Skeletal muscle tissue (tissue), 5 donors: ENCODE measurements around the gene AMIGO3. TPM values are rescaled to one million over a fixed set of nuclear protein-coding genes. Genes with fewer than 3 reads are reported as not detected.
A peak's percentile ranks its signal among the peaks of the same experiment; 100 is the strongest.

Experiments used
- H3K27ac ChIP-seq: one replicate; pipeline ENCODE4 v1.7.0; 2013; ENCODE audit warnings: mild to moderate bottlenecking, low read depth, low read length, inconsistent platforms
- H3K27me3 ChIP-seq, 3 donors: one replicate each; pipeline ENCODE4 v1.7.0; 2013; ENCODE audit warnings: low read length in 3 of 3; ENCODE audit not compliant: control insufficient read depth in 3 of 3, insufficient read depth in 3 of 3
- H3K36me3 ChIP-seq, 3 donors: one replicate each; pipeline ENCODE4 v1.7.0; 2013; ENCODE audit warnings: low read length in 3 of 3; ENCODE audit not compliant: control insufficient read depth in 3 of 3, insufficient read depth in 3 of 3
- H3K4me1 ChIP-seq, 3 donors: one replicate each; pipeline ENCODE4 v1.7.0; 2013; ENCODE audit warnings: low read length in 3 of 3, mild to moderate bottlenecking in 3 of 3; ENCODE audit not compliant: control insufficient read depth in 3 of 3, insufficient read depth in 3 of 3
- H3K4me3 ChIP-seq, 3 donors: one replicate each; pipeline ENCODE4 v1.7.0; 2013; ENCODE audit warnings: low read length in 3 of 3
- H3K9ac ChIP-seq, 3 donors: one replicate each; pipeline ENCODE4 v1.7.0; 2013; ENCODE audit warnings: low read length in 3 of 3, mild to moderate bottlenecking in 3 of 3, moderate library complexity in 2 of 3, low read depth in 1 of 3
- H3K9me3 ChIP-seq, 3 donors: one replicate each; pipeline ENCODE4 v1.7.0; 2013; ENCODE audit warnings: low read length in 3 of 3; ENCODE audit not compliant: control insufficient read depth in 3 of 3
- small RNA-seq: library from RNA; depleted of rRNA; stranded (forward); fragments of <200 nt; gene quantifications from one replicate; pipeline ENCODE3, GENCODE V24; 2014
- total RNA-seq: library from RNA; depleted of rRNA; stranded (reverse); fragments of >200 nt; gene quantifications from one replicate; pipeline ENCODE4 v1.2.3, GENCODE V29; 2014
- donor health status: Osteomylitis.

AMIGO3 gene
- total RNA-seq, 1 donor from 2014 or later, result under 0.01 TPM

- H3K36me3 ChIP-seq, result peaks cover 27 to 31% (median 28%) of the 10 kb centered on the region in 3 donors
Measured at GRCh38 chr3:49673121-49673714, 46.3 kb downstream of the AMIGO3 start.

DNA sequence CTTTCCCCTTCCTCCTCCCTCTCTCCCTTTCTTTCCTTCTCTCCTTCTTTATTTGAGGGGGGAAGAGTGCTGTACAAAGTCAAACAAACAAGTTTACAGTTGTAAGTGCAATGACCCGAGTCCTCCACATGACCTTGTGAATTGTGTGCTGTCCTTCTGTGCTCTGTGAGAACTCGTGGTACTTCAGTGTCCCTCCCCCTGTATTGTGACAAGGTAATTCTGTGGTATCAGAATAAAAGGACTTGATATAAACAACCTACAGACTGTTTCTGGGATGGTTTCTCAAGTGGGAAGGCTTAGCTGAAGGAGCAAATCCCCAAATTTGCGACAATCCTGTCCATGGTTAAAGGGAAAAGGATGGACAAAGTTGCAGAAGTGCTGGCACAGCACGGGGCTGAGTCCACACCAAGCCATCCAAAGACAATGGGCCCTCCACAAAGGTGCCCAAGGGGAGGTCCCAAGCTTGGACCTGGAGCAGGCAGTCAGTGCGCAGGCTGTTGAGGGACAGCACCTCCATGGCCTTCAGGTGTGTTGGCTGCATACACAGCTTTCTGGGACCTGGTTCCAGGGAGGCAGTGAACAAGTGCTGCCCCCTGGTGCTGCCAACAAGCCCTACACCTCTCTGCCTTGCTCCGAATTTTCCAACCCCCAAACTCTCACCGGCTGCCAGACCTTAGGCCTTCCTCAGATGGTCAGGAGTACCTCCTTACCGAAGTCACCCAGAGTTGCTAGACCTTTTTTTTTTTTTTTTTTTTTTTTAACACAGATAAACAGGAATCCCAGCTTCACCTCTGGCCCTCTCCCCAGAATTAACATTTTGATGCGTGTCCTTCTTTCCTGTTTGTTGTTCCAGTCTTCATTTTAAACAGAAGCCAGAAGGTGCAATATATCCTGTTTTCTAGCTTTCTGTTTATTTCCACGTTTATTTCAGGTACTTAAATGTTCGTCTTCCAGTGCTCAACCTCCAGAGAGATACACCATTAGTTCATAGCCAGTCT lies 47.9 kb downstream of the AMIGO3 start:
- no peak overlapping the region for H3K9ac ChIP-seq
- no peak overlapping the region for H3K4me3 ChIP-seq
- peaks cover 6 to 16% (median 9%) of the 10 kb centered on the region in 3 donors for H3K27me3 ChIP-seq
- no peak overlapping the region for H3K27ac ChIP-seq
- peaks cover 19 to 37% (median 22%) of the 10 kb centered on the region in 3 donors for H3K4me1 ChIP-seq
- no peaks in the 10 kb centered on the region for H3K9me3 ChIP-seq
- peaks cover 10 to 15% (median 12%) of the 10 kb centered on the region in 3 donors for H3K36me3 ChIP-seq

More at GRCh38 chr3:49673121-49673714, 46.3 kb downstream of the AMIGO3 start:
- Histone ChIP-seq H3K9me3 (no peaks in the 10 kb centered on the region), H3K27me3 (peaks cover 0 to 9% (median 2%) of the 10 kb centered on the region in 3 donors), H3K27ac (peak overlapping the region; percentile 93), H3K4me1 (peaks cover 19 to 40% (median 20%) of the 10 kb centered on the region in 3 donors), H3K9ac (peak overlapping the region; percentile 57 to 92 (median 85)), H3K4me3 (peak overlapping the region; percentile 68 to 95 (median 91))

GRCh38 chr3:49670940-49671290 lies 48.6 kb downstream of the AMIGO3 start:
- peaks cover 6 to 18% (median 9%) of the 10 kb centered on the region in 3 donors for H3K27me3 ChIP-seq
- H3K4me3 ChIP-seq, result no peak overlapping the region

DNA sequence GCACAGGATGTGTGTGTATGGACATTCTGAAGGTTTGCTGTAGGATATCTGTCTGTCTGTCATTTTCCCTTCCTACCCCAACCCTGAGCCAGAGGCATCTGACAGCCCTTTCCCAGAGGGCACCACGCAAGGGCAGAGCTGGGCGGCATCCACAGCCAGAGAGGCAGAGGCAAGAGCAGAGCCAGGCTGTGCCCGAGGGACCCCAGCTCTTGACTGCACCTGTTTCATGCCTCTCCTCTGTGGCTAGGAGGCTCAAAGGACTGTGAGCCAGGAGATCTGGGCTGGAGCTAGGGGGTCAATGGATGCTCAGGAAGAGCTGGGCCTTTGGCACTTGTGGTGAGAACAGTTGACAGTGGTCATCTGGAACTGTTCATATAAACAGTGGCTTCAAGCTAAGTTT lies 50.1 kb downstream of the AMIGO3 start:
- Histone ChIP-seq H3K36me3 (no peaks in the 10 kb centered on the region), H3K4me1 (peaks cover 9 to 19% (median 9%) of the 10 kb centered on the region in 3 donors), H3K4me3 (no peak overlapping the region), H3K9ac (peak overlapping the region in 1 of 3 donors; percentile 33), H3K27ac (no peak overlapping the region), H3K9me3 (no peaks in the 10 kb centered on the region), H3K27me3 (peaks cover 6 to 26% (median 9%) of the 10 kb centered on the region in 3 donors)

More at GRCh38 chr3:49670940-49671290, 48.6 kb downstream of the AMIGO3 start:
- Histone ChIP-seq H3K27ac (no peak overlapping the region), H3K36me3 (peaks cover 3 to 8% (median 5%) of the 10 kb centered on the region in 3 donors), H3K9me3 (no peaks in the 10 kb centered on the region), H3K4me1 (peaks cover 19 to 34% (median 22%) of the 10 kb centered on the region in 3 donors), H3K9ac (peak overlapping the region in 1 of 3 donors; percentile 45)

DNA sequence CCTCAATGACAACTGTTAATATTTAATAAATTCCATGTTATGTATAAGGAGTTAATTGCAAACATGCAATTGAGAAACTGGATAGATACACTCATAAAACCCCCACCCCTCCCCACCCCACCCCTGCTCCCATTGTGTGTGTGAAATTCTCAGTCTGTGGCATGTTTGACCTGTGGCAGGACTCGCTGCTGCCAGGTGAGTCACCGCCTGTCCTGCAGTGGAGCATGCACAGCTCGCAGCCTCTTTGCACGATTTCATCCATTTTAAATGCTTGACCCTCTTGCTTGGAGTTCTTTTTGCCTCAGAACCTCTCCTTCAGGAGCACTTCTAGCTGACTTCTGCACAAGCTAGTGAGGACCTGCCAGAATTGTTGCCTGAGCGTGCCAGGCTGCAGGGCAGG lies 50.6 kb downstream of the AMIGO3 start:
- H3K27me3 ChIP-seq, result peaks cover 6 to 26% (median 9%) of the 10 kb centered on the region in 3 donors
- H3K4me1 ChIP-seq, result peaks cover 9 to 16% (median 9%) of the 10 kb centered on the region in 3 donors
- no peak overlapping the region for H3K27ac ChIP-seq
- H3K9me3 ChIP-seq, result no peaks in the 10 kb centered on the region
- H3K9ac ChIP-seq, result peak overlapping the region in 1 of 3 donors; percentile 33
- H3K4me3 ChIP-seq, result no peak overlapping the region
- H3K36me3 ChIP-seq, result no peaks in the 10 kb centered on the region

DNA sequence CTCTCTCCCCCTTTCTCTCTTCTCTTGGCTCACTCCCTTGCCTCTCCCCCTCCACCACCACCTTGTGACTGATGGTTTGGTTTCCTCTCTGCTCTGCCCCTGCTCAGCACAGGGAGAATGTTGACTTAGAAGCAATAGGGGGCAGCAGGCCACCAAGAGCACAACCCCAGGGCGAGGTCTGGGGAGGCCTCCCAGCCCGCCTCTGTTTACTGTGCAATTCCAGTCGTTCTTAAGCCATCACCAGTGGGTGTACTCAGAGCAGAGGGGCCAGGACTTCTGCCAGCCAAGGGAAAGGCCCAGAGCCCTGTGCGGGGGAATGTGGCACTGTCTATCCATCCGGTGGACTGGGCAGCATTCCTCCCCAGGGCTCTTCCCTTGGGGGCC lies 51.1 kb downstream of the AMIGO3 start:
- Histone ChIP-seq H3K4me3 (no peak overlapping the region), H3K36me3 (no peaks in the 10 kb centered on the region), H3K27me3 (peaks cover 6 to 26% (median 9%) of the 10 kb centered on the region in 3 donors), H3K9me3 (no peaks in the 10 kb centered on the region), H3K4me1 (peaks cover 8 to 12% (median 8%) of the 10 kb centered on the region in 3 donors), H3K9ac (no peak overlapping the region), H3K27ac (no peak overlapping the region)

DNA sequence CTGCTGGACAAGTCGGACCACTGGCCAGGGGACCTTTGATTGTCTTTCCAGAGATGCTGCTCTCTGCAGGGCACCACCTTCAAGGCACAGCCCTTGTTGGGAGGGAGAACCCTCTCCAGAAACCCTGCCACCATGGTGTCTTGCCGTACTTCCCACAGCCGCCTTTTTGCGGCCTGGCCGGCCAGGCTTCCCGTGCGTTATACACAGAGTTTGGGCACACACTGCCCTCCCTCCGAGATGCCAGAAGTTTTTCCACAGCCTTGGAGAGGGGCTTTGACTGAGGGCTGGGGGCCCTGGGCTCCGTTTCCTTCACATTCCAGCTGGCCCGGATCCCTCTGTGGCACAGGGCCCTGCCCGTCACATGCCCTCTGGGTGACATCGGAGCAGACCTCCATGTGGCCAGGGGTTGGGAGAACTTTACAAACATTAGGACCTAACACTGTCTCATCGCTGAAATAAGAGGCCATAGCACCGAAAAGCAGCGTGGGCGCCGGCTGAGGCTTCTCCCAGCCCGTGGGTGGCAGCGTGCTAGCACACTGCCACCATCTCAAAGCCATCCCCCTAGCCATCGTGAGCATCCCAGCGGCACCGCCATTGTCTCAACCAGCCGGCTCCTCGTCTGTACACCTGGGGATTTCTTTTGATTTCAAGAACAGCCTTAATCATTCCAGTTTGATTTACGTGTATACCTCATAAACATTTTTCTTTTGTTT lies 51.6 kb downstream of the AMIGO3 start:
- H3K4me3 ChIP-seq, result no peak overlapping the region
- no peak overlapping the region for H3K9ac ChIP-seq
- no peaks in the 10 kb centered on the region for H3K9me3 ChIP-seq
- H3K4me1 ChIP-seq, result peaks cover 4 to 7% (median 4%) of the 10 kb centered on the region in 3 donors
- H3K36me3 ChIP-seq, result no peaks in the 10 kb centered on the region
- peaks cover 6 to 26% (median 9%) of the 10 kb centered on the region in 3 donors for H3K27me3 ChIP-seq
- H3K27ac ChIP-seq, result no peak overlapping the region

Small RNA genes within 50 kb of the gene (small RNA-seq; reads per million reads assigned to genes)
- gene AMIGO3 (not detected), gene COX6CP14 (not detected)

Other genes with a start within 250 kb of the AMIGO3 start
- 77.2 TPM for gene DAG1, start 249.4 kb downstream of the AMIGO3 start, total RNA-seq
- under 0.01 TPM for gene BSN, start 165.2 kb downstream of the AMIGO3 start, total RNA-seq
- 75.2 TPM for gene APEH, start 45.3 kb downstream of the AMIGO3 start, total RNA-seq
- gene MST1, start 30.2 kb downstream of the AMIGO3 start, total RNA-seq, result 1.6 TPM
- gene RNF123, start 30.1 kb downstream of the AMIGO3 start, total RNA-seq, result 31.3 TPM
- 9.9 TPM for gene GMPPB, start 4.3 kb upstream of the AMIGO3 start, total RNA-seq
- 23.5 TPM for gene IP6K1, start 66.9 kb upstream of the AMIGO3 start, total RNA-seq
- not detected for gene CDHR4, start 80.2 kb upstream of the AMIGO3 start, total RNA-seq
- 11.5 TPM for gene INKA1, start 83.6 kb upstream of the AMIGO3 start, total RNA-seq
- gene UBA7, start 94.3 kb upstream of the AMIGO3 start, total RNA-seq, result 29.7 TPM
- 2.6 TPM for gene TRAIP, start 136.9 kb upstream of the AMIGO3 start, total RNA-seq
- gene CAMKV, start 150.2 kb upstream of the AMIGO3 start, total RNA-seq, result not detected
- 2.6 TPM for gene MST1R, start 184.2 kb upstream of the AMIGO3 start, total RNA-seq
- gene MON1A, start 210.1 kb upstream of the AMIGO3 start, total RNA-seq, result 5.7 TPM
- 49.1 TPM for gene RBM6, start 220.5 kb upstream of the AMIGO3 start, total RNA-seq